SIG-M5 treated with dmso at 0.1 percent for 504 hours (cell line): ENCODE data around the gene TMEM184A.
"Not testable (repeated sequence)": the region's sequence is repeated elsewhere in the genome, so short reads cannot be mapped to it uniquely, and the experiment has no call there.

Experiments used
- DNase-seq: peaks from one replicate; lab custom pipeline; 2025; ENCODE audit not compliant: unreplicated experiment; lab: John Stamatoyannopoulos, UW

Gene TMEM184A

DNA sequence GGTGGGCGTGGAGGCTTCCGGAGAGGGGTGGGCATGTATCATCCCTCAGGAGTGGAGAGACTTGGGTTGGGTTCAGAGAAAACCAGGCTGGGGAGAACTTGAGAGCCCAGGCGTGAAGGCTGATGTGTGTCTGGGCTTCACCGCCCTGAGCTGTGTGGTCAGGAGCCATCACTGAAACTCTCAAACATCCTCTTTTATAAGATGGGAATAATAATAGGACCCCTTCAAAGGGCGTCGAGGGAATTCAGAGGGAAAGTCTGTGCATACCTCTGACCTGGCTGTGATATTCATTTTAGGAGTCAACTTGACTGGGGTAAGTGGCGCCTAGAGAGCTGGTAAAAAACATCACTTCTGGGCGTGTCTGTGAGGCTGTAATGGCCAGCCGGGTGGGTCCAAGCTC is 34.9 kb upstream of the TMEM184A start:
- no peak for DNase-seq

DNA sequence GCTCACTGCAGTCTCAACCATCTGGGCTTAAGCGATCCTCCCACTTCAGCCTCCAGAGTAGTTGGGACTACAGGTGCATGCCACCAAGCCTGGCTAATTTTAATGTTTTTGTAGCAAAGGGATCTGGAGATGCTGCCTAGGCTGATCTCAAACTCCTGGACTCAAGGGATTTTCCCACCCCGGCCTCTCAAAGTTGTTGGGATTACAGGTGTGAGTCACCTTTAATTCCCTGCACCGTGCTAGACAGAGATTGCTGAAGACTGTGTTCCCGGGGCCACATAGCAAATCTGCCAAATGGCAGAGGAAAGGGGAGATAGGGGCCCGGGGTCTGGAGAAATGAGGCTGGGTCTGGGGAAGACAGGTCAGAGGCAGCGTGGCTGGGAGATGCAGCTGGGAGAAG is 34.5 kb upstream of the TMEM184A start:
- no peak for DNase-seq

DNA sequence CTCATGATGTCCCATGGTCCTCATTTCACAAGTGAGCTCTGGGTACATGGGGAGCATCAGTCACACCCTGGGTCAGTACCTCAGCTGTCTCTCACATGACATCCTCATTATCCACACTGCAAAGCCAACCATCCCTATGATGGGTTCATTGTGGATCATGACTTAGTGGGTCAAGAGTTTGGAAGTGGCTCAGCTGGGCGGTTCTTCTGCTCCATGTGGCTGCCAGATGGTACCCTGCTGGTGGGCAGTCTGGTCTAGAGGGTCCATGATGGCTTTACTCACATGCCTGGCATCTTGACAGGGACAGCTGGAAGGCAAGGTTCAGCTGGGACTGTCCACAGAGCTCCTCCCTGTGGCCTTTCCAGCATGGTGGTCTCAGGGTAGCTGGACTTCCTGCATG is 33.0 kb upstream of the TMEM184A start:
- DNase-seq, result no peak

DNA sequence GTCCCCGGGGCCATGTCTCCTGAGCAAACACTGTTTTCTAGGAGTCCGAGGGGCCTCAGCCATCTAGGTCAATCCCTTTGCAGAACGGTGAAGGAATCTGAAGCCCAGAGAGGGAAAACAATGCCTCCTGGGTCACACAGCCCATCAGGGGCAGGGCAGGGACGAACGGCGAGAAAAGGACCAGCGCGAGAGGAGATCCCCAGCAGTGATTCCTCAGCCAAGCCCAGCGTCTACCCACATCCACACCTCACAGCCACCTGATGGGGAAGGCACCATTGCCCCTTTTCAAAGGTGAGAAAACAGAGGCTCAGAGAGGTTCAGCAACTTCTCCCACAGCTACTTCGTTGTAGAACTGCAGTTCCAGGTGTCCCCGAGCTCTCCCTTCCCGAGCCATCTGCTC is 31.7 kb upstream of the TMEM184A start:
- no peak for DNase-seq

DNA sequence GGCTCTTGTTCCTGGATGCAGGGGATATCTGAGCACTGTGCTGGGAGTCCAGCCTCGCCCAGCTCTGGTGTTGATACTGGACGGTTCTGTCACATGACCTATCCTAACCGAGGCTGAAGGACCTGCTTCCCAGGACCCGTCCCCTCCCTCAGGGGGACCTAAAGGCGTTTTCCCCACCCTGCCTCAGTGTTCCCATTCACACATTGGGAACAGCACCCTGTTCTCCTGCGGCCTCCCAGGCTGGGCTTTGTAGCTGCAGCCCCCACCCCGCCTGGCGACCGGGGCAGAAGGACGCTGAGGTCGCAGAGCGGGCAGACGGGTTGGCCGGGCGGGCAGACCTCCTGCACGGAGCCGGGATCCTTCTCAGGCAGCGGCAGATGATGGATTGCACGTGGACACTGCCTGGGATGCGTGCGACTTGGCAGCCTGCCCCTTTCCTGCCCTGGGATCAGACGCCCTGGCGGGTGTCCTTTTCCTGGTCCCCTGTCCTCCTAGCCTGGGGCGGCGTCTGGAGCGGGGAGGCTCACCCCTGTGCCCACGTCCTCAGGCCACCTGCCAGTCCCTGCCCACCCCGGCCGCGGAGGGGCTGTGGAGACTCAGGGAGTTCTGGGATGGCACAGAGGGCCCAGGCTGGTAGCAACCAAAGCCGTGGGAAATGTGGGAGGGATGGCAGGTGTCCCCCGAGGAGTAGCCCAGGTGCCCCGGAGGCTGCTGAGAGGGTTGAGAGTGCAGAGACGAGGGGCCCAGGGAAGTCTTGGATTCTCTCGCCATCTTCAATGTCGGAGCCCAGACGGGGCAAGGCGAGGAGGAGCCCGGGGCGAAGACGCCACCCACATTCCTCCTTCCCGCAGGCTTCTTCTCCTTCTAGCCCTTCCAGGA is 31.1 kb upstream of the TMEM184A start:
- no peak for DNase-seq

DNA sequence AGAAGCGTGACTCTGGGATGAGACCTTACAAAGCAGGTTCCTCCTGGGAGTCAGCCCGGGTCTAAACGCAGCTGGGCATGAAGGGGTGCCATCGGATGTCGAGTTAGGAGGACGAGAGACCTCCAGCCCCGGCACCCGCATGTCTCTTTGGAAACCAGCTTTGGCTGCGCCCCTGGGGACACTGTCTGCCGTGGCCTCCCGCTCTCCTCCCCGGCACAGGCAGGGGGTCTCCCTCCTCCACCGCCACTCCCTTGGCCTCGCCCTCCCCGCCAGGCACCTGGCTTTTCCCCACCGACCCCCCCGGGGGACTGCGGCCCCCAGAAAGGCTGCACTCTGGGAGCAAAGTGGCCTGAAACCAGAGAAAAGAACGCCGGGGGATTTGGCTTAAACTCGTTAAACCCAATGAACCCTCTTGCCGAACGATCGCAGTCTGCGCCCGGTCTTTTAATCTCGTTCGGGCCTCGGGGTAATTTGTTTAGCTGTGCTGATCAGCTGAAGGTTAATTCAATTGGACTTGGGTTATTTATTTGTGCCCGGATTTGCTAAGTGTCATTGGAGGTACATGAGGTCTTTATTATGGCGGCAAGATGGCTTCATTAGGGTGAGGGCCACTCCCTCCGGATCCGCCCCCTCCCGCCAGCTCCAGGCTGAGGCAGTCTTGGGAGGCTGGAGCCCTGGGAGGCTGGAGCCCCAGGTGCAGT is 30.3 kb upstream of the TMEM184A start:
- DNase-seq, result no peak

DNA sequence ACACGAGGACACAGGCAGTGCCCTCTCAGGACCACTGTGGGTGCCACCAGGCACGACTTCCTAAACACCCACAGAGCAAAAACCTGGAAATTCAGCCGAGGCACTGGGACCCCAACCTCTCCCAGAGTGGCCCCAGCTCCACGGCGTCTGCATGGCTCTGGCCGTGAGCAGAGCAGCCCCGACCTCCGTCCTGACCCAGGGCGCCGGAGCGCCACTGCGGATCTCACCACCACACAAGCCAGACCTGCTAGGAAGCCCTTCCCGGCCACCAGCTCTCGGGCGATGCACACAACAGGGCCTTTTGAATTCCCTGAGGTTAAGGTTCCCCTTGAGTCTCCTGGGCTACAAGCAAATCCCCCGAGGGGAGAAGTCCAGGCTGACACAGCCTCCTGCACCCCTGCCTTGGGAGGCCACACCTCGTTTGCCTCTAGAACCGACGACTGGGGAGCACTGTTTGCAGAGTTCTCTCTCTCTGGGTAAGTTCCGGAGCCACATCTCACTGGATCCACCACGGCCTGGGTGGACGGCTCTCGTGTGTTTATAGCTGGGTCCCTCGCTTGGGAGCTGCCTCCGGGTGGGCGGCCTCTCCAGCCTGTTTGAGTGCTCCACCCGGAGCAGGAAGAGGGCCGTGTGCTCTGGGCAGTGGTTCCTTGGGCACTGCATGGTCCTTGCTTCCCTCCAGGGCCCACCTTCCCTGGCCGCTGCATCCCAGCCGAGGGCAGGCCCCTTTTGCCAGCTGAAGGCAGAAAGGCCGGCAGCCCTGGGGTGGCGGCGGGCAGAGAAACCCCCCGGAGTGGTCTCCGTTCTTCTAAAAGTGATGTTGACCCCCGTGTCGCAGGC is 29.4 kb upstream of the TMEM184A start:
- no peak for DNase-seq

DNA sequence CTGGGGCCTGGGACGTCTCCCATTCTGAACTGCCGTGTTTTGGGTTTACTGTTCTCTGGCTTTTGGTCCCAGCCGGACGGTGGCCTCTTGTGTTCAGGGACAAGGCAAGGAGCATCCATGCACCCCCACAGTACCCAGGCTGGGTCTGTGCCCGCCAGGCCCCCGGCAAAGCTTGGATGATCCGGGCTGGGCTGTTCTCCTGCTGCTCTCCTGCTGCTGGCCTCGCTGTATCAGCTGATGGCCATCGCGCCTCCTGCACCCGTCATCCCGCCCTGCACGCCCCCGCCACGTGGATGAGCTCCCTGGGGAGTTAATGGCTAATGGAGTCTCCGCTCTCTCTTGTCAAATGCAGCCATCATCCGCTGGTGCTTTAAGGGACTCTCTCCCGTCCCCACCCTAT is 28.7 kb upstream of the TMEM184A start:
- DNase-seq, result no peak

DNA sequence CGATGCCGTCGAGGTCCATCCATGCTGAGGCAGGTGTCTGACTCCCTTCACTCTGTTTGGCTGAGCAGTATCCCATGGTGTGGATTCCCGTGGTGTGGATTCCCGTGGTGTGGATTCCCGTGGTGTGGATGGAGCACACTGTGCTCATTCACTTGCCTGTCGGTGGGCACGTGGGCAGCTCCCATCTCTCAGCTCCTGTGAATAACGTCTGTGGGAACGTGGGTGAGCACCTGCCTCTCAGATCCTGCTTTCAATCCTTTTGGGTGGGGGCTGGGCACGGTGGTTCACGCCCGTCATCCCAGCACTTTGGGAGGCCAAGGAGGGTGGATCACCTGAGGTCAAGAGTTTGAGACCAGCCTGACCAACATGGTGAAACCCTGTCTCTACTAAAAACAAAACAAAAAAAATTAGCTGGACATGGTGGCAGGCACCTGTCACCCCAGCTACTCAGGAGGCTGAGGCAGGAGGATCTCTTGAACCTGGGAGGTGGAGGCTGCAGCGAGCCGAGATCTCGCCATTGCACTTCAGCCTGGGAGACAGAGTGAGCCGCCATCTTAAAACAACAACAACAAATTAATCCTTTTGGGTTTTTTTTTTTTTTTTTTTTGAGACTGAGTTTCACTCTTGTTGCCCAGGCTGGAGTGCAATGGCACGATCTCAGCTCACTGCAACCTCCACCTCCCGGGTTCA is 27.4 kb upstream of the TMEM184A start:
- not testable (repeated sequence) for DNase-seq

DNA sequence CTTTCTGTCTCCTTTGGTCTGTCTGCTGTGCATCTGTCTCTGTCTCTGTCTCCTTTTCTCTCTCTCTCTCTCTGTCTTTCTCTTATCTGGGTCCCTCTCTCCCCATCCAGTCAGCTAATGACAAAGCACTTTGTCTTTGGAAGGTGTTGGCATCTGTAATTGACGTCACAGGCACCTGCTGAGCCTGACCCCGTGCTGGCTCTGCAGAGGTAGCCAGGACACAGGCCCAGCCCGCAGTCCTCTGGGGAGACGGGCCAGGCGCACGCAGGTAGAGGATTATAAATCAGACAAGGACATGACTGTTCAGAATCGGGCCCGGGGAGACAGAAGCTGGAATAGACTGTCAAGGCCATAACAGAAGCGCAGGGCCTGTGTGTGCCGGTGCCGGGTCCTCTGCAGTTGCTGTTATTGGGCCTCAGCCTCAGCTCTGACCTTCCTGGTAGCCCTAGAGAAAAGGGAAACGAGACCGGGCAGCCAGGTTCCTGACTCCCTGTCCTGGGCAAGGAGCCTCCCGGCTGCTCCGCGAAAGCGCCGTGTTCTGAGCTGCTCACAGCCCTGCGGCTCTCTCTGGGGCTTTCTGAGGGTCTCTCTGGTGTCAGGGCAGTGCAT is 24.5 kb upstream of the TMEM184A start:
- DNase-seq, result no peak

DNA sequence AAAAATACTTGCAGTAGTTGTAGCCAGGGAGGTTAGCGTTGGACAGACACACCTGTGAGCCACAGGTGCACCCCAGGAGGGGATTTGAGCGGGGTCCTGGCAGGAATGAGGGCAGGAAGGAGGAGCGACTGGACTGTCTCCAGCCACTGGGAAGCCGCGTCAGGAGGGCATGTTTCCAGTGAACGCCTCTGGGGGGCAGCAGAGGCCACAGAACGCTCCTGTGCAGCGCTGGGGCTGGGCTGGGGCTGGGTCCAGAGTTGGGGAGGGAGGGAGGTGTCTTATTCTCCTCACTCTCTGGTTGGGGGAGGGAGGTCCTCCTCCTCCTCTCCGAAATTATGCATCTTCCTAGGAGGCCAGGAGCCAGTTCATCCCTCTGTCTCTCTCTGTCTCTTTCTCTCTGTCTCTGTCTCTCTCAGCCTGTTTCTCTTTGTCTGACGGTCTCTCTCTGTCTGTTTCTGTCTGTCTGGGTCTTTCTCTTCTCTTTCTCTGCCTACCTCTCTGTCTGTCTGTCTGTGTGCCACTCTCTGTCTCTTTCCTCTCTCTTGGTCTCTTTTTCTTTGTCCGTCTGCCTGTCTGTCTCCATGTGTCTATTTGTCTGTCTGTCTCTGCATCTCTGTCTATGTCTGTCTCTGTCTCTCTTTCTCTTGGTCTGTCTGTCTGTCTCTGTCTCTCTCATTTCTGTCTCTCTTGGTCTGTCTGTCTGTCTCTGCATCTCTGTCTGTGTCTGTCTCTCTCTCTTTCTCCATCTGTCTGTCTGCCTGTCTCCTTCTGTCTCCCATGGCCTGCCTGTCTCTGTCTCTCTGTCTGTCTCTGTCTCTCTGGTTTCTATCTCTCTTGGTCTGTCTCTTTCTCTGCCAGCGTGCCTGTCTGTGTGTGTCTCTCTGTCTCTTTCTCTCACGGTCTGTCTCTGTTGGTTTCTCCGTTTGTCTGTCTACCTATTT is 23.7 kb upstream of the TMEM184A start:
- DNase-seq, result peak; percentile 28

DNA sequence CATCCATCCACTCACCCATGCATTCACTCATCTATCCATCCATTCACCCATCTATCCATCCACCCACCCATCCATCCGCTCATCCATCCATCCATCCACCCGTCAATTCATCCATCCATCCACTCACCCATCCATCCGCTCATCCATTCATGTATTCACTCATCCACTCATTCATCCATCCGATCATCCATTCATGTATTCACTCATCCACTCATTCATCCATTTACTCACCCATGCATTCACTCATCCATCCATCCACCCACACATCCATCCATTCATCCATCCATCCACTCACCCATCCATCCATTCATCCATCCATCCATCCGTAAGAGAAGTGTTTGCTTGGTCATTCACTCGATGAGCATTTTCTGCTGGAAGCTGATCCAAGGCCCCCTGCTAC is 22.5 kb upstream of the TMEM184A start:
- no peak for DNase-seq

DNA sequence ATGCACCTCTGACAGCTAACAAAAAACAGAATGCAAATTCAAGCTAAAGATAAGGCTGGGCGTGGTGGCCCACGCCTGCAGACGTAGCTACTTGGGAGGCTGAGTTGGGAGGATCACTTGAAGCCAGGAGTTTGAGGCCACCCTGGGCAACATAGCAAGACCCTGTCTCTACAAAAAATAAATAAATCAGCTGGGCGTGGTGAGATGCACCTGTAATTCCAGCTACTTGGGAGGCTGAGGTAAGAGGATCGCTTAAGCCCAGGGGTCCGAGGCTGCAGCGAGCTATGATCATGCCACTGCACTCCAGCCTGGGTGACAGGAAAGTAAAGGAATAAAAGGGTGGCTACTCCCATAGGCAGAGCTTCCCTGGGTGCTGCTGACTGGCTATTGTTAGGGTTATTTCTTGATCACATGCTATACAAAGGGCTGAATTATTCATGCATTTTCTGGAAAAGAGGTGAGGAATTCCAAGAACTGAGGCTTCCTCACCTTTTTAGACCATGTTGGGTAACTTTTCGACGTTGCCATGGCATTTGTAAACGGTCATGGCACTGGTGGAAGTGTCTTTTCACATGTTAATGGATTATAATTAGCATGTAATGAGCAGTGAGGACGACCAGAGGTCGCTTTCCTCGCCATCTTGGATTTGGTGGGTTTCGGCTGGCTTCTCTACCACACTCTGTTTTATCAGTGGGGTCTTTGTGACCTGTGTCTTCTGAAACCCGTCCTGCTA is 20.7 kb upstream of the TMEM184A start:
- no peak for DNase-seq

DNA sequence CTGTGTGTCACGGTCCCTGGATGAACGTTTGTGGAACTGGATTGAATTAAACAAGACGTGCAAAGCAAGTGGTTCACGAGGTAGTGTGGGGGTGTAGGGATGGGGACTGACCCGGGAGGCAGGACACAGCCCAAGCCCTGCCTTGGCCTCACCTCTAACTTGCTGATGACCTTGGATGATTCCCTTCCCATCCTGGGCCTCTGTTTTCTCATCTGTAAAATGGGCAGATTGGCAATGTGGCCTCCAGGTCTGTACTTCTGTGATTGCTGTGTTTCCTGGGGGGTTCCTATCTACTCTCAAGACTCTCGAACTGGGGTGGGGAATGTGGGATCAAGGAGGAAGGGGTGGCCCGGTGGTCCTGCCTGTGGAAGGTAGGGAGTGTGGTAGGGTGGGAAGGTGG is 19.8 kb upstream of the TMEM184A start:
- DNase-seq, result no peak

DNA sequence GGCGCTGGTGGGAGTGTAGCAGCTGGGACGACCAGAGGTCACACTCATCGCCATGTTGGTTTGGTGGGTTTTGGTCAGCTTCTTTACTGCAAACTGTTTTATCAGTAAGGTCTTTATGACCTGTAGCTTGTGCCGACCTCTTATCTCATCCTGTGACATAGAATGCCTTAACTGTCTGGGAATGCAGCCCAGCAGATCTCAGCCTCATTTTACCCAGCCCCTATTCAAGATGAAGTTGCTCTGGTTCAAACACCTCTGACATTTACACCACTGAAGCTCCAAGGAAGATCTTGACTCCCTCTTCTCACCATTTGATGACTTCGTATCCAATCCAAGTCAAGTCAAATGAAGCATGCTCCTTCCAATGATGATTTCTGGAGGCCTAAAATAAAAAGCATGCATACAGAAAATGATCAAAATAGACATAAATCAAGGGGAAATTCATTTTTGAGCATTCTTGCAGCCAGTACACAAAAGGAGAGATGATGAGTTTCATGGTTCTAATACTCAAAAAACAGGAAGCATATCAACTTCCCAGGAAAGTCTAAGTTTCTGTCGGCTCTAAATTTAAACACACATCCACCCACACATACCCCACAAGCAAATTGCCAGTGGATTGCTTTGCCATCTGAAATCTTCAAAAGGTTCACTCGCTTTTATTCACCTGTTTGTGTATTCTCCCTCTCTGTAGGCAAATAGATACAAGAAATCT is 16.3 kb upstream of the TMEM184A start:
- no peak for DNase-seq

DNA sequence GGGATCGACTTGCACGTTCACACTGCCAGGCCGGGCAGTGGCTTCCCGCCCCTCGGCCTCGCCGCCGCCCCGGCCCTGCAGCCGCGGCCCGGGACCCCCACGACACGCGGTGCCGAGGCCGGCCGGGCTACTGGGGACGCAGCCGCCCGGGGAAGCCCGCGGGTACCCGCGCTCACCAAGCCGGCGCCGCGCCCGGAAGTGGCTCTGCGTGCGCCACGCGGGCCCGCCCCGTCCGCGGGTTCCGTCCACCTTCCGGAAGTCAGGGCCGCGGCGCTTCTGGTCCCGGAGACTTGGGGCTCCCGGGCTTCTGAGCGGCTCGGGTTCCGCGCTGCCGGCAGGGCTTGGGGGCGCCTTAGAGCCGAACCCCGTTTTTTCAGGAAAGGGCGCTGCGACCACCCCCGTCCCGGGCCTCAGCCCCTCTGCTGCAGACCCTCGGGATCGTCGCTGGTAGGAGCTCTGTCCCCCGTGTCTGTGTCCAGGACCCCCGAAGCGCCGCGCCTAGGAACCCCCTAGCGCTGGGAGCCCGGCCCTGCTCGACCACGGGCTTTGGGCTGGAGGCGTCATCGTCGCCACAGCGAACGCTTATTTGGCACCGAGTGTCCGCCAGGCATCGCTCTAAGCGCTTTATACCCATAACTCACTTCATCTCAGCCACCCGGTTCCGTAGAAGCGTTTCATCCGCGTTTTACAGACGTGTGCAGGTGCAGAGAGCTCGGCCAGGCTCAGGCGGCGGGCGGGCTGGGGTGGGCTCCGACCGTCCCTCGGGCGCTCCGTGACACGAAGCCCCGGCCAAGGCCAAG is 14.0 kb upstream of the TMEM184A start, which contains the start of gene PSMG3:
Gene PSMG3, minus strand, starts transcription at position 200 of the 800 bp plus-strand sequence. CDS start 693 bp downstream, outside the sequence.
- DNase-seq, result peak; percentile 87

DNA sequence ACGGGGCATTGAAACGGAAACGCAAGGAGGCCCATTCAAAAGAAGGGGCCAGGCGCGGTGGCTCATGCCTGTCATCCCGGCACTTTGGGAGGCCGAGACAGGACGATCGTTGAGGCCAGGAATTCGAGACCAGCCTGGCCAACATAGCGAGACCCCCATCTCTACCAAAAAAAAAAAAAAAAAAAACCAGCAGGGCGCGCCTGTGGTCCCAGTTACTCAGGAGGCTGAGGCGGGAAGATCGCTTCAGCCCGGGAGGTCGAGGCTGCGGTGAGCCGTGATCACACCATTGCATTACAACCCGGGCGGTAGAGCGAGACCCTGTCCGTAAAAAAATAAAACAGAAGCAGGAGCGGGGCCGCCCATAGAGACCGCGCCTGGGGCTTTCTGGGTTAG is 13.4 kb upstream of the TMEM184A start:
- no peak for DNase-seq
